Right atrium auricular region (tissue), 2 donors: ENCODE results near the gene RNF38. TPM values are rescaled to one million over a fixed set of nuclear protein-coding genes. Genes with fewer than 3 reads are reported as not detected.
"Not testable (repeated sequence)": the region's sequence is repeated elsewhere in the genome, so short reads cannot be mapped to it uniquely, and the experiment has no call there.

Experiments
- DNase-seq: peaks from one replicate; pipeline ENCODE4 v3.0.0-alpha.2; 2019; ENCODE audit warnings: low spot score
- H3K27ac ChIP-seq, 2 donors: fragments of 200-600 bp; sonication (generic); 1 replicate in 1 of 2; 2 replicates in 1 of 2; pipeline ENCODE4 v1.5.1; 2016 to 2019
- H3K27me3 ChIP-seq, 2 donors: fragments of 200-600 bp; sonication (generic); one replicate each; pipeline versions ENCODE4 v1.5.1 to v1.6.0; 2017 to 2019
- H3K36me3 ChIP-seq: fragments of 200-600 bp; sonication (generic); one replicate; pipeline ENCODE4 v1.5.1; 2016
- H3K4me1 ChIP-seq, 2 donors: fragments of 200-600 bp; sonication (generic); one replicate each; pipeline versions ENCODE4 v1.5.1 to v1.6.0; 2017 to 2019
- H3K4me3 ChIP-seq, 2 donors: fragments of 200-600 bp; sonication (generic); 1 replicate in 1 of 2; 2 replicates in 1 of 2; pipeline ENCODE4 v1.5.1; 2017 to 2019; ENCODE audit warnings: mild to moderate bottlenecking in 1 of 2, moderate library complexity in 1 of 2
- H3K9me3 ChIP-seq, 2 donors: fragments of 200-600 bp; sonication (generic); one replicate each; pipeline ENCODE4 v1.5.1; 2019
- total RNA-seq, 2 donors: library from RNA; depleted of rRNA; stranded (reverse); fragments of >200 nt; gene quantifications; one replicate each; pipeline ENCODE4 v1.1.0, GENCODE V29; 2016
- TF ChIP-seq, protein P1 (sequence below), 2 donors: fragments of 200-600 bp; sonication (generic); IDR thresholded peaks; one replicate each; pipeline ENCODE4 v1.5.1; 2019; ENCODE audit warnings: antibody characterized with exemption in 2 of 2

The RNF38 gene
- total RNA-seq, 2 donors from 2014 or later, result 21.4 to 38.6 TPM

DNA sequence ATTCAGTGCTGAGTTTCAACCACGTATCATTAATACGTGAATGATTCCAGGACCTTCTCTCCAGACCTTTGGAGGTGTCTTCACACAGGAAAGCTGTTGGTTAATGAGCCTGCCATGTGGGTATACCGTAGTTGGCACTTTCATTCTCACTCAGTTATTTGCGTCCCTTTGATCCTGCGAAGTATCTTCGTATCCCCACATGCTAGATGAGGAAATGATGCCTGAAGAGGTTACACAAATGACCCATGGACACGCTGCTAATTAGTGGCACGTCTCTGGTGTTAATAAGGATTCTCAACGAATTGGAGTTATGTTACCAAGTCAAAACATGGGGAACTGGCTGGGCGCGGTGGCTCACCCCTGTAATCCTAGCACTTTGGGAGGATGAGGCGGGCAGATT is 76.1 kb downstream of the RNF38 start:
- TF ChIP-seq, protein P1, sequence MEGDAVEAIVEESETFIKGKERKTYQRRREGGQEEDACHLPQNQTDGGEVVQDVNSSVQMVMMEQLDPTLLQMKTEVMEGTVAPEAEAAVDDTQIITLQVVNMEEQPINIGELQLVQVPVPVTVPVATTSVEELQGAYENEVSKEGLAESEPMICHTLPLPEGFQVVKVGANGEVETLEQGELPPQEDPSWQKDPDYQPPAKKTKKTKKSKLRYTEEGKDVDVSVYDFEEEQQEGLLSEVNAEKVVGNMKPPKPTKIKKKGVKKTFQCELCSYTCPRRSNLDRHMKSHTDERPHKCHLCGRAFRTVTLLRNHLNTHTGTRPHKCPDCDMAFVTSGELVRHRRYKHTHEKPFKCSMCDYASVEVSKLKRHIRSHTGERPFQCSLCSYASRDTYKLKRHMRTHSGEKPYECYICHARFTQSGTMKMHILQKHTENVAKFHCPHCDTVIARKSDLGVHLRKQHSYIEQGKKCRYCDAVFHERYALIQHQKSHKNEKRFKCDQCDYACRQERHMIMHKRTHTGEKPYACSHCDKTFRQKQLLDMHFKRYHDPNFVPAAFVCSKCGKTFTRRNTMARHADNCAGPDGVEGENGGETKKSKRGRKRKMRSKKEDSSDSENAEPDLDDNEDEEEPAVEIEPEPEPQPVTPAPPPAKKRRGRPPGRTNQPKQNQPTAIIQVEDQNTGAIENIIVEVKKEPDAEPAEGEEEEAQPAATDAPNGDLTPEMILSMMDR (IDR thresholded peaks at IDR 0.05), result no peak
- no peaks in the 10 kb centered on the region for H3K27me3 ChIP-seq
- H3K27ac ChIP-seq, result no peak overlapping the region
- no peak overlapping the region for H3K4me3 ChIP-seq
- no peaks in the 10 kb centered on the region for H3K36me3 ChIP-seq
- DNase-seq, result no peak
- no peaks in the 10 kb centered on the region for H3K9me3 ChIP-seq
- no peaks in the 10 kb centered on the region for H3K4me1 ChIP-seq

DNA sequence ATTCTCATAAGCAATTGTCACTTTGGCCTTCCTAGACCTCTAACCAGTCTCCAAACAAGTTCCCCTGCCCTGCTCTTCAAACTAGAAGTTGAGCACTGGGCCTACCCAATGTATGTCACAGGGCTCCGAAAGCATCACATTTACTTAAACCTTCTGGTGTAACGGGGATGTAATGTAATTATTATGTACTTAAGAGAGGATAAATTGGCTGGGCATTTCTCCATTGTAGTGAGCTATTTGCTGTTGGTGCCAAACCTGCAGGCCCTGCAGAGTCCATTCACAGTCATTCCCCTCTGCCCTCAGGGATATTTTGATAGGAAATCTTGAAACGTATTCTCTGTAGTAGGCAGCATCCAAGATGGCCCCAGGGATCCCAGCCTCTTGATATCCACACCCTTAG is 77.6 kb downstream of the RNF38 start:
- Histone ChIP-seq H3K9me3 (no peaks in the 10 kb centered on the region), H3K27me3 (no peaks in the 10 kb centered on the region), H3K36me3 (no peaks in the 10 kb centered on the region), H3K27ac (no peak overlapping the region), H3K4me3 (no peak overlapping the region), H3K4me1 (no peaks in the 10 kb centered on the region)
- TF ChIP-seq, protein P1 (IDR thresholded peaks at IDR 0.05), result no peak
- no peak for DNase-seq

DNA sequence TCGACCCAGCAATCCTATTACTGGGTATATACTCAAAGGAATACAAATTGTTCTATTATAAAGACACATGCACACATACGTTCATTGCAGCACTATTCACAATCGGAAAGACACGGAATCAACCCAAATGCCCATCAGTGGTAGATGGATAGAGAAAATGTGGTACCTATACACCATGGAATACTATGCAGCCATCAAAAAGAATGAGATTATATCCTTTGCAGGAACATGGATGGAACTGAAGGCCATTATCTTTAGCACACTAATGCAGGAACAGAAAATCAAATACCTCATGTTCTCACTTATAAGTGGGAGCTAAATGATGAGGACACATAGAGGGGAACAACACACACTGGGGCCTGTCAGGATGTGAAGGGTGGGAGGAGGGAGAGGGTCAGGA is 78.2 kb downstream of the RNF38 start:
- not testable (repeated sequence) for H3K9me3 ChIP-seq, H3K4me1 ChIP-seq, H3K36me3 ChIP-seq, H3K4me3 ChIP-seq, H3K27me3 ChIP-seq, DNase-seq, H3K27ac ChIP-seq

DNA sequence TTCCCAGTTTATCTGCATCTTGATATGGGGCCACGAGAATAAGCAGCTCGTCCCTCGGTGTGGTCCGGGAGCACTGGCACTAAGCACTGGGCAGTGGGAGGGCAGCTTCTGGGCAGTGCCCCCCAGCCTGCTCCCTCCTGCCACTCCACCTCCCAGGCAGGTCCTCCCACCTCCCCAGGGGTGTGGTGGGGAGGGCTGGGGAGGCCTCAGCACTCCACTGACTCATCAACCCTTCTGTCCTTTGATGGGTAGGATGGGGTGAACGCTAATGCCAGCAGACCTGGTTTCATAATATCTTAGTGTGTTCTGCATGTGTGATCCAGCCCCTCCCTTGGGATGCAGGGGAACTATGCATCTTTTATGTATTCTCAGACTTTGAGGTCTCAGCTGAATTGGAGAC is 79.6 kb downstream of the RNF38 start:
- H3K9me3 ChIP-seq, result no peaks in the 10 kb centered on the region
- H3K4me3 ChIP-seq, result no peak overlapping the region
- DNase-seq, result no peak

DNA sequence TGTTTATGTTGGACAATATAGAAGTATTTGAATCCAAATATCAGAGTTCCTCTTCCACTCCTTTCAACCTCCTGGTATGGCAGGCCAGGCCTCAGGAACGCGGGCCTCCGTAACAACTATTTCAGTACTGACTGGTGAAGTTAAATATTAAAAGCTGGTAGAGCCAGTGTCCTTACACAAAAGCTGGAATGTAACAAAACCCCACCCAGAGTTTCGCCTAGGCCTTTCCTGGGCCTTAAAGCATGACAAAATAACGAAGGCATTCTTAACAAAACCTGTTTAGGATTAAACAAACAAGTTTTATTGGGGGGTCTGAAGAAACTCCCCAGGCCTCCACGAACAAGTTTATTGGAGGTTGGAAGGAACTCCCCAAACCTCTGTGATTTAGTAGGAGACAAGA is 80.3 kb downstream of the RNF38 start:
- H3K4me1 ChIP-seq, result no peaks in the 10 kb centered on the region
- H3K27ac ChIP-seq, result no peak overlapping the region
- H3K27me3 ChIP-seq, result no peaks in the 10 kb centered on the region
- no peak overlapping the region for H3K4me3 ChIP-seq
- no peaks in the 10 kb centered on the region for H3K9me3 ChIP-seq
- TF ChIP-seq, protein P1 (IDR thresholded peaks at IDR 0.05), result no peak
- no peak for DNase-seq
- no peaks in the 10 kb centered on the region for H3K36me3 ChIP-seq

More for the DNA sequence above, 79.6 kb downstream of the RNF38 start:
- no peaks in the 10 kb centered on the region for H3K36me3 ChIP-seq
- TF ChIP-seq, protein P1 (IDR thresholded peaks at IDR 0.05), result no peak
- no peak overlapping the region for H3K27ac ChIP-seq
- no peaks in the 10 kb centered on the region for H3K4me1 ChIP-seq
- no peaks in the 10 kb centered on the region for H3K27me3 ChIP-seq

DNA sequence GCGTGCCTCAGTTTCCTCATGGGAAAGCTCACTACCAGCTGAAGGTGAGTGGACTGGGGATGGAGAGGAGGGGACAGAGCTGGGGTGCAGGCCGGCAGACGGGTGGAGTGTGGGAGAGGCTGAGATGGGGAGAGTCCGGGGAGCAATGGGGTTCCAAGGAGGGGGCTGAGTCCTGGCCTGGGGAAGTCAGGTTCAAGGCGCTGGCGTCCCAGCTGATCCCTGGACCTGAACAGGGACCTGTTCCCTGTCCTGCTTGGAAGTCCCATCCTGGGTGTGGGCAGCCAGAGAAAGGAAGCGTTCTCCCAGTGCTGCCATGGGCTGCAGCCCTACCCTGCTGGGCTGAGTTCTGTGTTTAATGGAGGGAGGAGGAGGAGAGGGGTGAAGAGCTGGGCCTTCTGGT is 80.9 kb downstream of the RNF38 start:
- no peaks in the 10 kb centered on the region for H3K36me3 ChIP-seq
- no peak for DNase-seq
- no peaks in the 10 kb centered on the region for H3K9me3 ChIP-seq
- no peak overlapping the region for H3K27ac ChIP-seq
- H3K4me3 ChIP-seq, result no peak overlapping the region
- H3K27me3 ChIP-seq, result no peaks in the 10 kb centered on the region
- TF ChIP-seq, protein P1 (IDR thresholded peaks at IDR 0.05), result no peak
- H3K4me1 ChIP-seq, result no peaks in the 10 kb centered on the region
